ENCODE data around the gene DNAH17.

DNA sequence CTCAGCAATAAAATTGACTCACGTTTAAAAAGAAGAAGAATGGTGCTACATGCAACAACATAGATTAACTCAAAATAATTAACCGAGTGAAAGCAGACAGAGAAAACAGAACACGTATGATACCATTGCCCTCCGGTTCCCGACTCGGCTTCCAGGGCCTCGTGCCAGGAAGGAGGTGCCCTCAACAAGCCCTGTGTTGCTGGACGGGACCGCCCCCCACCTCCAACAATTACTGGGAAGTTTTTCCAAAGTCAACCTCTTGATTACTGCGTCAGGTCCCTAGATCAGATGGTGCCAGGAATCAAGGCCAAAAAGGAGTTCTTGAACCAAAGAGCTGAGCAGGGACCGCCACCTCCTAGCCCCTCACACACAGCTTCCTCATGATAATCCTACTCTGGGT lies 20.4 kb downstream of the DNAH17 start:
- no peak for TF ChIP-seq EZH2 (optimal IDR thresholded peaks at IDR 0.05; ENCODE audit: low read depth, low read length)
- TF ChIP-seq CTCF (IDR thresholded peaks at IDR 0.05; ENCODE audit: low read length): no peak
- TF ChIP-seq EZH2phosphoT487 (IDR thresholded peaks at IDR 0.05; ENCODE audit: low read length): no peak

Data from MM.1S (cell line).